ENCODE results near the gene LTB4R. TPM values are rescaled to one million over a fixed set of nuclear protein-coding genes. Genes with fewer than 3 reads are reported as not detected.

The LTB4R gene
- total RNA-seq, 1 experiment from 2014 or later: 5.0 TPM

DNA sequence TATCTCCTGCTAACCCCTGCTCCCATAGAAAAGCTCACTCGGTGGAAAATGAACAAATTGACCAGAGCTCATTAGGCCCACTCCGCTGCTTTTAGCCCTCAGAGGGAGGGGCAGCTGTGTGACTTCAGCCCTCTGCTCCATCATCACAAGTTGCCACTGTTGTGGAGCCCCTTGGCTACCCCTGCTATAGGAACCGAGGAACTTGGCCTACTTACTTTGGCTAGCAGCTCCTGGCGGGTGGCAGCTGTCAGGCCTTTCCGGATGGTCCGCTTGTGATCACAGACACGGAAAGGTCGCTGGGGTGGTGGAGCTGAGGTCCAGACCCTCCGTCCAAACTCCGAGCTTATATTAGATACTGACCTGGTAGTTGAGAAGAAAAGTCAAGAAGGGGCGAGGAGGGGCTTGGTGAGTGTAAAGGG is 4.1 kb upstream of the LTB4R start:
- H3K36me3 ChIP-seq (replicated peaks; ENCODE audit: control insufficient read depth, insufficient read depth, low read length): peaks cover 42% of the 10 kb centered on the region
- H3K27me3 ChIP-seq (ENCODE audit: control insufficient read depth, insufficient read depth, low read length): no peaks in the 10 kb centered on the region
- no peak overlapping the region for H3K4me3 ChIP-seq (ENCODE audit: insufficient read depth, low read depth, low read length)
- no peak for DNase-seq

DNA sequence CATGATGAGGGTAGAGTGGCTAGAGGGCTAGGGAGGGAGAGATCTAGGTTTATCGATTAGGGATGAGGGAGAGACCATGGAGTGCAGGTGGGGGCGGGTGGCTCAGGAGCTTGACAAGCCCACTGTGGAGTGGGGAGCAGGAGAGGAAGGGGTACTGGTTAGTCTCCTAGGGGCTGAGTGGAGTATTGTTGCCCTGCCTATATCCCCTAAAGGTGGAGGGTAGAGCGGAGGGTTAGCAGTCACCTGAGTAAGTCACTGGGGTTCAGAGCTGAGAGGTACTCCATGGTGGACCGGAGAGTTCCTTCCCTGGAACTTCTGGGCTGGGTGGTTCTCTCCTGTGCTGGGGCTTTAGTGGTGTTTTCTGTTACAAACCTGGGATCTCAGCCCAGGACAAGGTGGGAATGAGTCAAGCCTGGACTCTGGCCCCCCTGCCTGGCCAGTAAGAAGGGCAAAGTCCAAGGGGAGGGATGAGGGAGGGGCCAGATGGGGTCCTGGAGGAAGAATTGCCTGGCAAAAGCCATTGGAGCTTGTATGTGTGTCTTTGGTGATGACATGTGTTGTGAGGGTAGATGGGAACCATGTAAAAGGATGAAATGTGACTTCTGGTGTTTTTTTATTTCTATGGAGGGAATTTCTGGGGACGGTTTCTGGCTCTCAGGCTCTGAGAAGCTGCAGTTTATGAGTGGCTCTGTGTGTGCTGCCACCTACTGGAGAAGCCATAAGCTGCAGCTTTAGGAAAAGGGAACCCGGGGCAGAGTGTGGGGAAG is 3.5 kb upstream of the LTB4R start, which contains the start of gene CIDEB:
TSS of gene CIDEB (minus strand) at position 403 of the 767 bp plus-strand sequence. CDS start at position 284, 119 bp downstream.
- H3K27me3 ChIP-seq (ENCODE audit: control insufficient read depth, insufficient read depth, low read length): no peaks in the 10 kb centered on the region
- peaks cover 36% of the 10 kb centered on the region for H3K36me3 ChIP-seq (replicated peaks; ENCODE audit: control insufficient read depth, insufficient read depth, low read length)
- DNase-seq: peak; percentile 90
- H3K4me3 ChIP-seq (ENCODE audit: insufficient read depth, low read depth, low read length): no peak within 1 kb of the TSS

DNA sequence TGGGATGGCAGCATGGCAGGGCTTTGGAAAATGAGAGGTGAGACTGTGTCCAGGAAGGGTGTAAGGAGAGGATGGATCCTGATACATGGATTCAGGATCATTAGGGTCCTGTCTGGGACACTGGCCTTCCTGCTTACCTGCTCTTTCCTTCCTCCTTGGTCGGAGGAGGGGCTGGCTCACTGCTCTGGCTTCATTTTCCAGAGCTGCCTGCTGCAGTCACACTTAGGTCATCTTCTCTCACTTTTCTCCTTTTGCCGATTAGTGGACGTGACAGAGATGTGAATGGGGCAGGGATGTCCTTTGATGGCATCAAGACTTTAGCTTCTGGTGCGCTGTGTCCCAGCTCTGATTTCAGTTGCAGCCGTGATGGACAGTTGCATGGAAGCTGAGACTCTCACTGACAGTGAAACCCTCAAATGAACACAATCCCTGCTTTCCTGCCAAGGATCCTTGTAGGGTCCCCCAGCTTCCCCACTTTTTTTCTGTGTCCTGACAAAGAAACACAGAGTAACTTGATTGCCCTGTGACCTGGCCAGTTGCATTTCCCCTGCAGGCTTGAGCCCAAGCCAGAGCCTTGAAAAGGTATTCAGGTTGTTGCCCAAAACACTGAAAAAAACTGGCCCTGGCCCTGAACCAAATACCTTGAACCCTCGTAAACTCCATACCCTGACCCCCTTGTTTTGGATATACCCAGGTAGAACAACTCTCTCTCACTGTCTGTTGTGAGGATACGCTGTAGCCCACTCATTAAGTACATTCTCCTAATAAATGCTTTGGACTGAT is 2.8 kb upstream of the LTB4R start:
- no peak for DNase-seq

DNA sequence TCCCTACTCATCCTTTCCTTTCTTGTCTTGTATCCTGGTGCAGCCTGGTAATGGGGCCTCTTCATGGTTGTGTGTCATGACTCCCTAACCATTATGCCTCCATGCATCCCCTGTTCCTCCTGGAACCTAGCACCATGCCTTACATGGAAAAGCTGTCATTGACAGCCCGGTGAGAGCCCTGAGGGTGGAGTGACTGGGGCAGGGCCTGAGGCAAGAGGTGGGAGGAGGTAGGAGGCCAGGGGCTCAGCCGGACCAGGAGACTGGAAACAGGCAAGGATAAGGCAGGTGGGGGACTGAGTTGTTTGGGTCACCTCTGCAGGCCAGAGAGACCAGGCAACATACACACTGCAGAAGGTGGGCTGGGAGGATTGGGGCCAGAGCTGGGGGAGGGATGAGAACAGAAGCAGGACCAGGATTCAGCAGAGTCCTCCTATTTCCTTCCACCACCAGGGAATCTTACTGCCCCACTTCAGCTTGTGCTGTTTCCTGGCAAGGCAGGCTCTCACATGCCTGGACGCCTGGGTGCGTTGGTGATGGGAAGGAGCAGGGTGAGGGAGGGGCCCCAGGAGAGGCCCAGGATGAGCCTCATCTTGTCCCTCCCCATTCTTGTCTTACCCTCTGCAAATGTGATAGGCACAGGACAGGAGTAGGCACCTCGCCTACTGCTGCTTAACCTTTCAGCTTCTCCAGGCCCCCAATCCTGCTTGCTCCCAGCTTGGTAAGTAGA is 1.6 kb upstream of the LTB4R start, which contains the start of gene LTB4R2:
TSS of gene LTB4R2 (plus strand) at position 603 of the 727 bp plus-strand sequence. CDS start 525 bp downstream, outside the sequence.
- no peak within 1 kb of the TSS for H3K4me3 ChIP-seq (ENCODE audit: insufficient read depth, low read depth, low read length)
- peaks cover 22% of the 10 kb centered on the region for H3K36me3 ChIP-seq (replicated peaks; ENCODE audit: control insufficient read depth, insufficient read depth, low read length)
- DNase-seq: no peak
- no peaks in the 10 kb centered on the region for H3K27me3 ChIP-seq (ENCODE audit: control insufficient read depth, insufficient read depth, low read length)

More for the DNA sequence above, 2.8 kb upstream of the LTB4R start:
- Histone ChIP-seq H3K36me3 (replicated peaks; ENCODE audit: control insufficient read depth, insufficient read depth, low read length) (peaks cover 32% of the 10 kb centered on the region), H3K27me3 (ENCODE audit: control insufficient read depth, insufficient read depth, low read length) (no peaks in the 10 kb centered on the region), H3K4me3 (ENCODE audit: insufficient read depth, low read depth, low read length) (no peak overlapping the region)

DNA sequence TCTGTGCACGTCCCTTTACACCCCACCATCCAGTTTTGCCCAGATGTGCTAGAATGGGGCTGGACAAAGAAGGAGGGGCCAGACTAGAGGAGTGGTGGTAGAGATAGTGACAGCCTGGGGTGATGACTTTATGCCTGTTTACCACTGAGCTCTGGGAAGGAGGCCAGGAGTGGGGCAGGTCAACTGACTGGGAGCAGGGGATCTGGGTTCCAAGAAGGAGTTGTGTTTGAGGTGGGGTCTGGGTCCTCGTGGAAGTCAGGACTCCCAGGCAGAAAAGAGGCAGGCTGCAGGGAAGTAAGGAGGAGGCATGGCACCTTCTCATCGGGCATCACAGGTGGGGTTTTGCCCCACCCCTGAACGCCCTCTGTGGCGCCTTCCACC is 1.0 kb upstream of the LTB4R start:
- Histone ChIP-seq H3K27me3 (ENCODE audit: control insufficient read depth, insufficient read depth, low read length) (no peaks in the 10 kb centered on the region), H3K4me3 (ENCODE audit: insufficient read depth, low read depth, low read length) (no peak overlapping the region), H3K36me3 (replicated peaks; ENCODE audit: control insufficient read depth, insufficient read depth, low read length) (peaks cover 18% of the 10 kb centered on the region)
- DNase-seq: no peak

DNA sequence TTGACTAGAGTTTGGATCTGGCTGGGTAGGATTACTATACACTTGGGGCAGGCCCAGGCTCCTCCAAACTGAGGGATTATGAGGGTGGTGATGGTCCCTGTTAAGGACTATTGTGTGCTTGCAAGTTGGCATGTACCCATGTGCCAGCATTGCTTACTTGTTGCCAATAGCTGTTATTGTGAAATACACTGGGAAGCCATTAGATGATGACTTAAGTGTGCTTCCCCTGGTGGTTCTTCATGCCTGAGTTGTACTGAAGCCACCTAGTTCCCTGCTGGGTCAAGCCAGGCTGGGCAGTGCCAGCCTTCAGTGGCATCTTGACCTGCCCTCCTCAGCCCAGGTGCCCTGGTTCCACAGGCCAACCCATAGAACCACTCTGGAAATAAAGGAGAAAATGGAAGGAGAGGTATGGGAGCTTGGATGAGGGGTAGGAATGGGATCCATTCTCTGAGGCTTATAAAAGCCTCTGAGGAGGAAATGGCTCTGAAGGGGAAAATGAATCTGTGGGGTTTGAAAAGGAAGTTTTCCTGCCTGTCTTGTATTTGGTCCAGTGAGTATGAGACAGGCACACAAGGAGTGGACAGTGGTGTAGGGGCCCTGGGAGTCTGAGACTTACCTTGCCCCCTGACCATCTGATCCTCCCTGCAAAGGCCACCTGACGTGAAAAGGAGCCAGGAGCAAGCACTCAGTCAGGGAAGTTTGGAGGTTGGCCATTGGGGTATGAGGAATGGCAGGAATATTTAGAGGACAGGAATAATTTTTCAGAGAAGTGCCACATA is 724 bp downstream of the LTB4R start:
- DNase-seq: no peak
- Histone ChIP-seq H3K36me3 (replicated peaks; ENCODE audit: control insufficient read depth, insufficient read depth, low read length) (peaks cover 5% of the 10 kb centered on the region), H3K27me3 (ENCODE audit: control insufficient read depth, insufficient read depth, low read length) (peaks cover 3% of the 10 kb centered on the region), H3K4me3 (ENCODE audit: insufficient read depth, low read depth, low read length) (no peak overlapping the region)

DNA sequence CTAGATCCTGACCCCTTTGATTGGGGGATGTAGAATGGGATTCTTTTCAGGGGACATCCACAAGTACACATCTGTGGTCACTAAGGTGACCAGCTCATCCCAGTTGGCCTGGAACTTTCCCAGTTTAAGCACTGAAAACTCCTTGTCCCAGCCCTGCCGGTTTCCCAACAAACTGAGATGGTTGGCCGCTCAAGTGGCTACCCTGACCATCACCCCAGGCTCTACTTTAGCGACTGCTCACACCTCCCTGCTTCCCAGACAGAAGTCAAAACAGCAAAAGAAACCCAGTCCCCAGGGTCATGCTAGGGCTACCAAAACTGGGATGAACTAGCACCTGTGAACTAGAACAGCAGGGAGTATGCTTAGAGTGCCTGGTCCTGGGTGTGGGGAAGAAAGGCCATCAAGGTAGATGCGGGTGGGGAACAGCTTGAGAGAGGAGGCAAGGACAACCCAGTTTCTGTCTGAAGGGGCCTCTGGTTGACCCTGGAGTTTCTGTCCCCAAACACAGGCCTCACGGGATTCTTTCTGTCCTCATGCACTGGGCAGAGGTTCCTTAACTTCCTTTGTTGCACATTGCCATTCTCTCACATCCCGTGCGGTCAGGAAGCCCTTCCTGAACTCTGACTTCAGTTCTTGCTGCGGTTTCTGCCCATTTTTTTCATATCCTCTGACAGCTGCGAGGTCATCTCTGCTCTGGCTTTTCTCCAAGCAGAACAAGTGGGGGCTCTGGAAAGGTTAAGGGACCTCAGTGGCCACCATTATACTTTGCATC is 1.6 kb downstream of the LTB4R start:
- DNase-seq: no peak
- peaks cover 4% of the 10 kb centered on the region for H3K27me3 ChIP-seq (ENCODE audit: control insufficient read depth, insufficient read depth, low read length)
- no peak overlapping the region for H3K4me3 ChIP-seq (ENCODE audit: insufficient read depth, low read depth, low read length)
- H3K36me3 ChIP-seq (replicated peaks; ENCODE audit: control insufficient read depth, insufficient read depth, low read length): peaks cover 5% of the 10 kb centered on the region

DNA sequence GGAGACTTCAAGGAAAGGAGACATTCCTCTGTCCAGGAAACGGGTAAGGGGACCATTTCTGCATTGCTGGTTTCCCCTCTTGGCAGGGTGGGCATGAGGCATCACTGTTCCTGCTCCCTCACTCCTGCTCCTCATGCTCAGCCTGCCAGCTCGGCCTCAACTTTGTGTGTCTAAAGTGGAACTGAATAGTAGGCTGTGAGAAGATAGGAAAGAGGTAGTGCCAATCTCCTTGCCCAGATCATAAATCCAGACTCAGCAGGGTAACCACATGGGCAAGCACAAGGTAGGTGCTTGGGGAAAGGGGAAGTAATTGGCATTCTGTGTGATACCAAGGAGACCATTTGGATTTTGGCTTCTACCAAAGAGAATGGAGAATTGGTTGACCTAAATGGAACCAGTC is 2.6 kb downstream of the LTB4R start:
- Histone ChIP-seq H3K4me3 (ENCODE audit: insufficient read depth, low read depth, low read length) (no peak overlapping the region), H3K27me3 (ENCODE audit: control insufficient read depth, insufficient read depth, low read length) (peaks cover 10% of the 10 kb centered on the region), H3K36me3 (replicated peaks; ENCODE audit: control insufficient read depth, insufficient read depth, low read length) (0 out of 2 replicates have a peak, but pooled peaks cover 1% of the 10 kb centered on the region)
- no peak for DNase-seq

DNA sequence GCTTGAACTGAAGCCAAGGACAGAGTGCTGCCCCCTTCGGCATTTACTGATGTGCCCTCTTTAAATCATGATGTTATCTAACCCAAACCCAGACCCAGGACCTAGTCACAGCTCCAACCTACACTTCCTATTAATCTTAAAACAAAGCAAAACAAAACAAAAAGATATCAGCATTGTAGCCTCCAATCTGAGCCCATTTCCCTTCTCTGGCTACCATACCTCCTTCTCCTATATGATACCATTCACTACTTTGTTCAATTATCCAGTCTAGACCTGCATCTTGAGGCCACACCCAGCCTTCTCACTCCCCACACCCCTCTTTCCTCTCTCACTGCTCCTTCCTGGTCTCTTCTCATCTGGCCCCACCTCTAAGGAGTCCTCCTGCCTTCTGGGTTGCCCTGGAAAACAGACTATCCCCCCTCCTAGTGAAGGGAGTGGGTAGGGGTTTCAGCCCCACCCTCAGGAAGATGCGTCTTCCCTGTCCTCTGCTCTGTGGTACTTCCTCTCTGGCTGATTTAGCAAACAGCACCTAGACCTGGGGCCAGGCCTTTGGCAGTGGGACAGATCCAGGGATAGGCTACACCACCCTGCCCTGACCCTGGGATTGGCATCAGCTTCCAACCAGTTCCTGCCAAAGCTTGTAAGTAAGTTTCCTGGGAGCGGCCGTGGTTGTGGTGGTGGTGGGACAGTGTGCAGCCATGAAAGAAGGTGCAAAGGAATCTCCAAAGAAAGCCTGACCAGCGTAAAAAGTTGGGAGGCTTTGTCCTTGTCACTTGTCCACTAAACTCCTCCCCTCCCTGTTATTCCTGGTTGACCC is 3.3 kb downstream of the LTB4R start:
- H3K4me3 ChIP-seq (ENCODE audit: insufficient read depth, low read depth, low read length): no peak overlapping the region
- H3K27me3 ChIP-seq (ENCODE audit: control insufficient read depth, insufficient read depth, low read length): peaks cover 15% of the 10 kb centered on the region
- 0 out of 2 replicates have a peak, but pooled peaks cover 1% of the 10 kb centered on the region for H3K36me3 ChIP-seq (replicated peaks; ENCODE audit: control insufficient read depth, insufficient read depth, low read length)
- DNase-seq: no peak

DNA sequence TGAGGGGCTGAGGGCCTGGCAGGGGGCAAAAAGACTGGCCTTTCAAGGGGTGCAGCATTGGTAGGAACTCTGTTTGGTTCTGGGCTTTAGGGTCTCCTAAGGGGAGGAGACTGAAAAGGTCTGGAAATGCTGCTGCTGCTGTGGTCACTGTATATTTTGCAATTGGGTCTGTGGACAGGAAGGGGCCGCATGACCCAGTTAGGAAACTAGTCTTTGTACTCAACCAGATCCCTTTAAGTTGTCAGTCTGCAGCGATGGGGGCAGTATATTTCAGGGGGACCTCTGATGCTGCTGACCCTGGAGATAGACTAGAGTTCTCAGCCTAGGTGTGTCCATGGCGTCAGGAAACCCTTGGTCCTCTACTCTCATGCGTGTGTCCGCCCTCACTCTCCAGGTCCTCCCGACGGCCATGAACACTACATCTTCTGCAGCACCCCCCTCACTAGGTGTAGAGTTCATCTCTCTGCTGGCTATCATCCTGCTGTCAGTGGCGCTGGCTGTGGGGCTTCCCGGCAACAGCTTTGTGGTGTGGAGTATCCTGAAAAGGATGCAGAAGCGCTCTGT is 4.0 kb downstream of the LTB4R start:
- no peak for DNase-seq
- Histone ChIP-seq H3K36me3 (replicated peaks; ENCODE audit: control insufficient read depth, insufficient read depth, low read length) (no peaks in the 10 kb centered on the region), H3K27me3 (ENCODE audit: control insufficient read depth, insufficient read depth, low read length) (peaks cover 18% of the 10 kb centered on the region), H3K4me3 (ENCODE audit: insufficient read depth, low read depth, low read length) (no peak overlapping the region)

DNA sequence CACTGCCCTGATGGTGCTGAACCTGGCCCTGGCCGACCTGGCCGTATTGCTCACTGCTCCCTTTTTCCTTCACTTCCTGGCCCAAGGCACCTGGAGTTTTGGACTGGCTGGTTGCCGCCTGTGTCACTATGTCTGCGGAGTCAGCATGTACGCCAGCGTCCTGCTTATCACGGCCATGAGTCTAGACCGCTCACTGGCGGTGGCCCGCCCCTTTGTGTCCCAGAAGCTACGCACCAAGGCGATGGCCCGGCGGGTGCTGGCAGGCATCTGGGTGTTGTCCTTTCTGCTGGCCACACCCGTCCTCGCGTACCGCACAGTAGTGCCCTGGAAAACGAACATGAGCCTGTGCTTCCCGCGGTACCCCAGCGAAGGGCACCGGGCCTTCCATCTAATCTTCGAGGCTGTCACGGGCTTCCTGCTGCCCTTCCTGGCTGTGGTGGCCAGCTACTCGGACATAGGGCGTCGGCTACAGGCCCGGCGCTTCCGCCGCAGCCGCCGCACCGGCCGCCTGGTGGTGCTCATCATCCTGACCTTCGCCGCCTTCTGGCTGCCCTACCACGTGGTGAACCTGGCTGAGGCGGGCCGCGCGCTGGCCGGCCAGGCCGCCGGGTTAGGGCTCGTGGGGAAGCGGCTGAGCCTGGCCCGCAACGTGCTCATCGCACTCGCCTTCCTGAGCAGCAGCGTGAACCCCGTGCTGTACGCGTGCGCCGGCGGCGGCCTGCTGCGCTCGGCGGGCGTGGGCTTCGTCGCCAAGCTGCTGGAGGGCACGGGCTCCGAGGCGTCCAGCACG is 4.7 kb downstream of the LTB4R start:
- peaks cover 18% of the 10 kb centered on the region for H3K27me3 ChIP-seq (ENCODE audit: control insufficient read depth, insufficient read depth, low read length)
- H3K36me3 ChIP-seq (replicated peaks; ENCODE audit: control insufficient read depth, insufficient read depth, low read length): no peaks in the 10 kb centered on the region
- H3K4me3 ChIP-seq (ENCODE audit: insufficient read depth, low read depth, low read length): no peak overlapping the region
- peak; percentile 91 for DNase-seq

DNA sequence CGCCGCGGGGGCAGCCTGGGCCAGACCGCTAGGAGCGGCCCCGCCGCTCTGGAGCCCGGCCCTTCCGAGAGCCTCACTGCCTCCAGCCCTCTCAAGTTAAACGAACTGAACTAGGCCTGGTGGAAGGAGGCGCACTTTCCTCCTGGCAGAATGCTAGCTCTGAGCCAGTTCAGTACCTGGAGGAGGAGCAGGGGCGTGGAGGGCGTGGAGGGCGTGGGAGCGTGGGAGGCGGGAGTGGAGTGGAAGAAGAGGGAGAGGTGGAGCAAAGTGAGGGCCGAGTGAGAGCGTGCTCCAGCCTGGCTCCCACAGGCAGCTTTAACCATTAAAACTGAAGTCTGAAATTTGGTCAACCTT is 5.3 kb downstream of the LTB4R start:
- H3K36me3 ChIP-seq (replicated peaks; ENCODE audit: control insufficient read depth, insufficient read depth, low read length): no peaks in the 10 kb centered on the region
- H3K4me3 ChIP-seq (ENCODE audit: insufficient read depth, low read depth, low read length): no peak overlapping the region
- peaks cover 18% of the 10 kb centered on the region for H3K27me3 ChIP-seq (ENCODE audit: control insufficient read depth, insufficient read depth, low read length)
- no peak for DNase-seq
